Activated naive CD4-positive, alpha-beta T cell treated with anti-CD3 and anti-CD28 coated beads for 36 hours (primary cell): ENCODE results near the gene ZBTB7B. TPM values are rescaled to one million over a fixed set of nuclear protein-coding genes. Genes with fewer than 3 reads are reported as not detected.

ENCODE experiments used
- CTCF ChIA-PET: fragments of 350-600 bp; sonication (Branson Sonifier 250); formaldehyde crosslinking; loops from one replicate; lab custom pipeline; 2021; ENCODE audit warnings: antibody characterized with exemption; lab: Charles Lee
- DNase-seq: peaks from one replicate; pipeline ENCODE4 v3.0.0-alpha.2; 2020
- H3K27ac Mint-ChIP-seq: one replicate; pipeline ENCODE4 v1.8.0; 2021; ENCODE audit warnings: mild to moderate bottlenecking, mixed read lengths
- H3K27me3 Mint-ChIP-seq: one replicate; pipeline ENCODE4 v1.8.0; 2021; ENCODE audit warnings: low read depth, mixed read lengths
- H3K36me3 Mint-ChIP-seq: one replicate; pipeline ENCODE4 v1.8.0; 2021; ENCODE audit warnings: low read depth, mixed read lengths
- H3K4me1 Mint-ChIP-seq: one replicate; pipeline ENCODE4 v1.8.0; 2021; ENCODE audit warnings: low read depth, mixed read lengths
- H3K4me3 Mint-ChIP-seq: one replicate; pipeline ENCODE4 v1.8.0; 2021; ENCODE audit warnings: mild to moderate bottlenecking, moderate library complexity, mixed read lengths
- H3K9me3 Mint-ChIP-seq: one replicate; pipeline ENCODE4 v1.8.0; 2021; ENCODE audit warnings: mixed read lengths
- intact Hi-C: fragments of 100-400 bp; cut with micrococcal nuclease; formaldehyde crosslinking; loops from one replicate; pipeline ENCODE4 v1.15.1; 2023
- total RNA-seq, 2 experiments: library from RNA; stranded (reverse); gene quantifications; one replicate each; pipeline ENCODE4 v1.2.3, GENCODE V29; 2021

The ZBTB7B gene
- total RNA-seq, 2 experiments from 2014 or later = 90.6 to 101 TPM

DNA sequence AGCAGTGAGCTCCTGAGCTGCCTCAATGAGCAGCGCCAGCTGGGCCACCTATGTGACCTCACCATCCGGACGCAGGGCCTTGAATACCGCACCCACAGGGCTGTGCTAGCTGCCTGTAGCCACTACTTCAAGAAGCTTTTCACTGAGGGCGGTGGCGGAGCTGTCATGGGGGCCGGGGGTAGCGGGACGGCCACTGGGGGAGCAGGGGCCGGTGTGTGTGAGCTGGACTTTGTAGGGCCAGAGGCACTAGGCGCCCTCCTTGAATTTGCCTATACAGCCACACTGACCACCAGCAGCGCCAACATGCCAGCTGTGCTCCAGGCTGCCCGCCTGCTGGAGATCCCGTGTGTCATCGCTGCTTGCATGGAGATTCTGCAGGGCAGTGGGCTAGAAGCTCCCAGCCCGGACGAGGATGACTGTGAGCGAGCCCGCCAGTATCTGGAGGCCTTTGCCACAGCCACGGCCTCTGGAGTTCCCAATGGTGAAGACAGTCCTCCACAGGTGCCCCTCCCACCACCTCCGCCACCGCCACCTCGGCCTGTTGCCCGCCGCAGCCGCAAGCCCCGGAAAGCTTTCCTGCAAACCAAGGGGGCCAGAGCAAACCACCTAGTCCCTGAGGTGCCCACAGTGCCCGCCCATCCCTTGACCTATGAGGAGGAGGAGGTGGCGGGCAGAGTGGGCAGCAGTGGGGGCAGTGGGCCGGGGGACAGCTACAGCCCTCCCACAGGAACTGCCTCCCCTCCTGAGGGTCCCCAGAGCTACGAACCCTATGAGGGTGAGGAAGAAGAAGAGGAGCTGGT lies 12.3 kb downstream of the ZBTB7B start:
- no peaks in the 10 kb centered on the region for H3K27me3 Mint-ChIP-seq
- no peak overlapping the region for H3K27ac Mint-ChIP-seq
- H3K4me1 Mint-ChIP-seq = peaks cover 80% of the 10 kb centered on the region
- no peaks in the 10 kb centered on the region for H3K9me3 Mint-ChIP-seq
- peaks cover 47% of the 10 kb centered on the region for H3K36me3 Mint-ChIP-seq
- intact Hi-C loops = no loop called here
- CTCF ChIA-PET = interaction anchor here (0.9 to 3.6 kb wide), 13 partner anchors 9 to 79 kb away, joined by 3 to 37 read pairs (median 4); partner anchors contain the start of genes ADAM15 and FLAD1
- H3K4me3 Mint-ChIP-seq = no peak overlapping the region
- DNase-seq = no peak

DNA sequence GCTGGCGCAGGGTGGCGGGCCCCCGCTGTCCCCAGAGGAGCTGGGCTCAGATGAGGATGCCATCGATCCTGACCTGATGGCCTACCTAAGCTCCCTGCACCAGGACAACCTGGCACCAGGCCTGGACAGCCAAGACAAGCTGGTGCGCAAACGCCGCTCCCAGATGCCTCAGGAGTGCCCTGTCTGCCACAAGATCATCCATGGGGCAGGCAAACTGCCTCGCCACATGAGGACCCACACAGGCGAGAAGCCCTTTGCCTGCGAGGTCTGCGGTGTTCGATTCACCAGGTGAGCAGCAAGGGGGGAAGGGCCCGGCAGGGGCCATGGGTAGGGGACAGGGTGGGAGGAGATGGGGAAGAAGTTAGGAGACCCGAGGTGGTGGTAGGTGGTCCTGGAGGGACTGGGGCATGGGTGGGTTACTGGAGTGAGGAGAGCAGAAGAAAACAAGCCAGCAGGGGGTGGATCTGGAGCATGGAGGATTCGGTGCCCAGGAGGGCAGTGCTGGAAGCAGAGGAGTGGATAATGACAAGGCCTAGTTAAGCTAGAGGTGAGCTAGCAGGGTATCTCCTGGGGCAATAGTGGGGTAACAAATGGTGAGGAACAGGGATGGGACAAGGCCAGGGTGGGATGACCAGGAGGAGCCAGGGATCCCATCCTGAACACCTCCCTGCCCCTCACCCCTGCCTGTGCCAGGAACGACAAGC lies 13.1 kb downstream of the ZBTB7B start:
- CTCF ChIA-PET = interaction anchor here (1.2 to 4.1 kb wide), 13 partner anchors 8 to 69 kb away, joined by 3 to 37 read pairs (median 4); partner anchors contain the start of genes ADAM15, FLAD1 and ZBTB7B
- Mint-ChIP-seq H3K27ac (peak overlapping the region; percentile 85), H3K4me3 (peak overlapping the region; percentile 40), H3K36me3 (peaks cover 41% of the 10 kb centered on the region), H3K4me1 (peaks cover 78% of the 10 kb centered on the region), H3K9me3 (no peaks in the 10 kb centered on the region), H3K27me3 (no peaks in the 10 kb centered on the region)
- peak; percentile 18 for DNase-seq
- intact Hi-C loops = loop anchor here (2.0 kb wide), 2 partner anchors 35 to 69 kb away; partner anchors contain the start of gene ADAM15

DNA sequence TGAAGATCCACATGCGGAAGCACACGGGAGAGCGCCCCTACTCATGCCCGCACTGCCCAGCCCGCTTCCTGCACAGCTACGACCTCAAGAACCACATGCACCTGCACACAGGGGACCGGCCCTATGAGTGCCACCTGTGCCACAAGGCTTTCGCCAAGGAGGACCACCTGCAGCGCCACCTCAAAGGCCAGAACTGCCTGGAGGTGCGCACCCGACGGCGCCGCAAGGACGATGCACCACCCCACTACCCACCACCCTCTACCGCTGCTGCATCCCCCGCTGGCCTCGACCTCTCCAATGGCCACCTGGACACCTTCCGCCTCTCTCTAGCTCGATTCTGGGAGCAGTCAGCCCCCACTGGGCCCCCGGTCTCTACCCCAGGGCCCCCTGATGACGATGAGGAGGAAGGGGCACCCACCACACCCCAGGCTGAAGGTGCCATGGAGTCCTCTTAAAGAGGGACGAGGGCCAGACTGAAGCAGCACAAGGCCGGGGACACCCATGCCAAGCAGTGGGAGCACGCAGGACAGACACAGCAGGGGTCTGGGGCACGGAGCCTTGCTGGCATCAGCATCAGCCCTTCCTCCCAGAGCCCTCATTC lies 13.7 kb downstream of the ZBTB7B start:
- Mint-ChIP-seq H3K9me3 (no peaks in the 10 kb centered on the region), H3K36me3 (peaks cover 36% of the 10 kb centered on the region), H3K27me3 (no peaks in the 10 kb centered on the region), H3K27ac (peak overlapping the region; percentile 85), H3K4me1 (peaks cover 73% of the 10 kb centered on the region), H3K4me3 (peak overlapping the region; percentile 40)
- DNase-seq = peak; percentile 63
- intact Hi-C loops = loop anchor here (2.0 kb wide), 2 partner anchors 34 to 68 kb away; partner anchors contain the start of gene ADAM15
- CTCF ChIA-PET = interaction anchor here (0.7 to 4.1 kb wide), 18 partner anchors 8 to 157 kb away, joined by 3 to 37 read pairs (median 4); partner anchors contain the start of genes ADAM15, FLAD1, KRTCAP2 and PMVK

DNA sequence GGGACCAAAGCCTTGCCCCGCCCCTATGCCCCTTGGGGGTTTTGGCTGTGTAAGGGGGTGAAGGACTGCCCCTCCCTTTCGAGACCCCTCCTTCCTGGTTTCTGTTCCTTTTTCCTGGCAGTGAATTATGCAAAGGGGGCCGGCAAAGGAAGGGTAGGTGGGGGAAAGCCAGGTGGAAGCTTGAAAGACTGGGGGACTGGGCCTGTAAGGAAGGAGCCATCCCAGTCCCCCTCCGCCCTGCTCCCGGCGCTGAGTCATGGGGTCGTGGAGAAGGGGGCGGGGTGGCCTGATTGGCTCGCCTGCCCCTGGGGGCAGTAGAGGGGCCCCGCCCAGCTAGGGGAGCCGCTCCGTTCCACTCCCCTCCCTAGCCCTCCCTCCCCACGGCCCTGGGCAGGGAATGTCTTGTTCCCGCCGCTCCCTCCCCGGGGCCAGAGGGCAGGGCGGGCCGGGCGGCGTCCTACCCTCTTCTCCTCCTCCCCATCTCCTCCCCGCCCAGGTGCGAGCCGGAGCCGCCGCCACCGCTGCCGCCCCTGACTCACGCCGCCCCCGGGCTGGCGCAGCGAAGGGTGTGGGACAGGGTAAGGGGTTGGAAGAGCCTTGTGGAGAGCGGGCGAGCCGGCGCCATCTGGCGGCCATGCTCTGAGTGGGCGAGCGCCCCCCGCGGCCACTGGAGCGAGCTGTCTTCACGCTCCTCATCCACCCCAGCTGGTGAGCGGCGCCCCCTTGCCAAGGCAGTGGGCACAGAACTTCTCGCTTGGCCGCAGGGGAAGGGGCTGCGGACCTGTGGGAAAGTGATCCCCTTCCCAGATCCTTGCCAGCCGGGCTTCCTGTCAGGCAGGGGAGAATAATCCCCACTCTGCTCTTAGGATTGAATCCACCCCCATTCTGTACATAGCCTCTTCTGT lies 14.7 kb downstream of the ZBTB7B start:
- peaks cover 65% of the 10 kb centered on the region for H3K4me1 Mint-ChIP-seq
- peak overlapping the region; percentile 85 for H3K27ac Mint-ChIP-seq
- intact Hi-C loops = loop anchor here (1.0 to 2.0 kb wide), 8 partner anchors 8 to 68 kb away; partner anchors contain the start of genes ADAM15, CKS1B, FLAD1 and PYGO2
- CTCF ChIA-PET = interaction anchor here (0.6 to 4.1 kb wide), 24 partner anchors 9 to 156 kb away, joined by 3 to 37 read pairs (median 4); partner anchors contain the start of genes FLAD1, KRTCAP2, LENEP and PBXIP1
- H3K4me3 Mint-ChIP-seq = peak overlapping the region; percentile 56
- H3K36me3 Mint-ChIP-seq = peaks cover 34% of the 10 kb centered on the region
- H3K27me3 Mint-ChIP-seq = no peaks in the 10 kb centered on the region
- no peaks in the 10 kb centered on the region for H3K9me3 Mint-ChIP-seq
- peak; percentile 94 for DNase-seq

DNA sequence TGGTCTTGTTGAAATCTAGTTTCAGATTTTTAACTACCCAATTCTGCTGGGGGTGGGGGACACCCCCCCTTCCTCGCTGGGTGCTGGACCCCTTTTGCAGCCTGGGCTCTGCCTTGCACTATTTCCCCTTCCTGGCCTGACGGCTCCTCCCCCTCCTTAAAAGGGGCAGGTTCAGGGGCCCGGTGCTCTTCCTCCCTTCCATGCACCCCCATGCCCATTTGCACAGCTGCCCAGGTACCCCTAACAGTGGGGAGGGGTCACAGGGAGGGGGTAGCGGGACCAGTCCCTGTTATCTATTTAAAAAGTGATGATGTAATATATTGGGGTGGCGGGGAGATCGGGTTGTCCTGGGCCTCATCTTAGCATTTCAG lies 15.3 kb downstream of the ZBTB7B start:
- Mint-ChIP-seq H3K4me3 (peak overlapping the region; percentile 56), H3K27ac (peak overlapping the region; percentile 82), H3K4me1 (peaks cover 59% of the 10 kb centered on the region), H3K9me3 (no peaks in the 10 kb centered on the region), H3K36me3 (peaks cover 27% of the 10 kb centered on the region), H3K27me3 (no peaks in the 10 kb centered on the region)
- DNase-seq = no peak
- CTCF ChIA-PET = interaction anchor here (0.6 to 4.1 kb wide), 19 partner anchors 10 to 155 kb away, joined by 3 to 37 read pairs (median 6); partner anchors contain the start of genes FLAD1, KRTCAP2, LENEP and PBXIP1
- intact Hi-C loops = loop anchor here (1.0 to 2.0 kb wide), 8 partner anchors 9 to 67 kb away; partner anchors contain the start of genes ADAM15, CKS1B, FLAD1 and PYGO2

DNA sequence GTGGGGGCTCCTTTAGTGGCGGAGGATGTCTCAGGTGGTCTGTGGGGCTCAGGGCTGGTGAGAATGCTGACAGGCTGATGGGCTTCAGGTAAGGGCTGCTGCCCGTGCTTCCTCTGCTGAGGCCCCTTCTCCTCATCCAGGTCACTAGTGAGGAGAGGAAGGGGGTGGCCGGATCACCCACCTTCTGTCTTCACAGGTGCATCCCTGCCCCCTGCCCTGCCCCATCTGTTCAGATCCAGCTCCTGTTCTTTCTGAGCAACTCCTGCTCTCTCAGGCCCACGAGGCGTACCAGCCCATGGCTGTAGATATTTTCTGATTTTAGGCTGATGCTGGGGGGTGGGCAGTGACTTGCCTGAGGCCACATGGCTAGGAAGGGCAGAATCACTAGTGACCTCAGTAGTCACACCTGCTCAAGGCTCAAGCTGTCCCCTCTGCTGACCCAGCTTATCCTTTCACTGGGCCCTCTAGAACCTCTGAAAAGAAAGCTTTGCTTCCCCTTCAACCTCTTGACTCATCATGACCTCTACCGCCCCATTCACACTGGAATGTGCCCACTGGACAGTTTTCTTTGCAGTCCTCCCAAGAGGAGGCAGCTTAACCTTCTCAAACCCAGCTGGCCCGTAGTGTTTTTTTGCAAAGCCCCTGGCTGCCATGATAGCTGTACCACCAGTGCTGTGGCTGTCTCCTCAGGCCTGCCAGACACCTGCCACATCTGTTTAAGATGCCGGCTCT lies 16.2 kb downstream of the ZBTB7B start:
- Mint-ChIP-seq H3K4me1 (peaks cover 51% of the 10 kb centered on the region), H3K9me3 (no peaks in the 10 kb centered on the region), H3K36me3 (peaks cover 24% of the 10 kb centered on the region), H3K27ac (peak overlapping the region; percentile 82), H3K27me3 (no peaks in the 10 kb centered on the region), H3K4me3 (no peak overlapping the region)
- CTCF ChIA-PET = interaction anchor here (0.7 to 4.1 kb wide), 12 partner anchors 20 to 126 kb away, joined by 3 to 30 read pairs (median 4); partner anchors contain the start of genes ADAM15, FLAD1, LENEP and PBXIP1
- intact Hi-C loops = no loop called here
- no peak for DNase-seq

DNA sequence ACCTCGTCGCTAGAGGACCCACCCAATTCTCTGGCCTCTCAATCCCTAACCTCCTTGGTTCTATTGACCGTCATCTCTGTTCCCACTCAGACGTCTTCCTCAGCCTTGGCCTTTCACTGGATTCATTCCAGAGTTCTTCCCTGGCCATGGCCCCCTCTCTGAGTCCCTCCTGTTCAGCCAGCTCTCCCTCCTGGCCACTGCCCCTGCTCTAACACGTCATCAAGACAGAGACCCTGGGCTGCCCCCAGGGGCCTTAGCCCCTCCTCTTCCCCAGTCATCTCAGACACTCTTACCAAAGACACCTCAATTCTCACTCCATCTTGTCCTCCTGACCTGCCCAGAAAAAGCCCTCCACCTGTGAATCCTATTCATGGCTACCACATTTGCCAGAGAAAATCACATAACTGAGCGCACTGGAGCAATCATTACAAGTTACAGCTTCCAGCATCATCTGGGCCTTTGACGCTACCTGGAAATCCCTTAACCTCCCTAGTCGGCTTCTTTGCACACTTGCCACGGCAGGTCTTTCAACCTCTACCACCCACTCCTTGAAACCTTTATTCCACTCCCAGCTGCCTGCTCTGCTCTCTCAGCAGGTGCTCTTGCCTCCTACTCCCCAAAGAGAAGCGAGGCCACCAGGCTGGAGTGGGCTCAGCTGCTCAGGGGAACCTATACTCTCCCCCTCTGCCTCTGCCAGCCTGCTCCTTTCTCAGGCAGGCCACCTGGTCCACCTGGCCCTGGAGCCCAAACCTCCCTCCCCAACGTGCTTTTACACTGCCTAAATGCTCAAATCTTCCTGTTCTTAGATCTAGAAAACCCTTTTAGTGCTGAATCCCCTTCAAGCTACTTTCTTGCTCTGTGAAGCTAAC lies 17.0 kb downstream of the ZBTB7B start:
- intact Hi-C loops = no loop called here
- Mint-ChIP-seq H3K9me3 (no peaks in the 10 kb centered on the region), H3K4me3 (no peak overlapping the region), H3K27ac (peak overlapping the region; percentile 67), H3K4me1 (peaks cover 43% of the 10 kb centered on the region), H3K27me3 (no peaks in the 10 kb centered on the region), H3K36me3 (peaks cover 19% of the 10 kb centered on the region)
- CTCF ChIA-PET = interaction anchor here (0.8 to 4.1 kb wide), 11 partner anchors 9 to 82 kb away, joined by 3 to 30 read pairs (median 5); partner anchors contain the start of genes FLAD1, PBXIP1 and SHC1
- DNase-seq = no peak

DNA sequence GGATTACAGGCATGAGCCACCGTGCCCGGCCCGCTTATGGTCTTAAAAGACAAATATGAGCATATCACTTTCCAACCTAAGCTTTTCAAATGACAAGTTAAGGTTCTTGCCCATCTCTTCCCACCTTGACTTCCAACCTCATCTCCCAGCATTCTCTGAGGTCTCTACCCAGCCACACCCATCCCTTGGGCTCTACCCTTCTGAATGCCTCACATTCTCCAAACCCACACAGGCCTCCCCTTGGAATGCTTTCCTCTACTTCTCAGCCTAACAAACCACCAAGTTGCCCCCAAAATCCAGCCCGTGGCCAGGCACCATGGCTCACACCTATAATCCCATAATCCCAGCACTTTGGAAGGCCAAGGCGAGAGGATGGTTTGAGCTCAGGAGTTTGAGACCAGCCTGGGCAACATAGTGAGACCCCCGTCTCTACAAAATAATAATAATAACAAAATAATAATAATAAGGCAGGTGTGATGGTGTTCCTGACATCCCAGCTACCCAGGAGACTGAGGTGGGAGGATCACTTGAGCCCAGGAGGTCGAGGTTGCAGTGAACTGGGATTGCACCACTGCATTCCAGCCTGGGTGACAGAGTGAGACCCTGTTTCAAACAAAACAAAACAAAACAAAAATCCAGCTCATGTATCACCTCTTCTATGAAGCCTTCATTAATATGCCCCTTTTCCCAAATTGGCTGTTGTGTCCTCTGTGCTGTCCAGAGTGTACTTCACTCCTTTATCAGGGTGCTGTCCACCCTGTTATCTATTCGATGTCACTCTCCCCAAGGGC lies 19.7 kb downstream of the ZBTB7B start:
- Mint-ChIP-seq H3K9me3 (no peaks in the 10 kb centered on the region), H3K27ac (no peak overlapping the region), H3K4me1 (peaks cover 25% of the 10 kb centered on the region), H3K36me3 (peaks cover 4% of the 10 kb centered on the region), H3K4me3 (no peak overlapping the region), H3K27me3 (no peaks in the 10 kb centered on the region)
- CTCF ChIA-PET = interaction anchor here (1.0 to 1.9 kb wide), 5 partner anchors 22 to 32 kb away, joined by 3 to 5 read pairs (median 3); partner anchors contain the start of gene LENEP
- intact Hi-C loops = no loop called here
- DNase-seq = no peak

DNA sequence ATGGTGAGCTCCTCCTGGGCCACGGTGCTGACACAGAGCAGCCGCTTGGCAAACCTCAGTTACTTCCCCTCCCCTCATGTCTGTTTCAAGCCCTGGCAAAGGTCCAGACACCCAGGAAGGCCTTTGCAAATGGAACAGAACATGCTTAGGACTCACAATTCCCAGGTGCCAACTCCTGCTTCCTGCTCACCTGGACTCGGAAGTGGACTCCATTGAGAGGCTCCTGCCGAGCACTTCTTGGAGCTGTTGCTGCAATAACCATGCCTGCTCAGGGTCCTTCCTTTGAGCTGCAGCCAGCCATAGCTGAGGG lies 20.3 kb downstream of the ZBTB7B start:
- Mint-ChIP-seq H3K27ac (no peak overlapping the region), H3K4me1 (peaks cover 21% of the 10 kb centered on the region), H3K4me3 (no peak overlapping the region), H3K36me3 (peaks cover 4% of the 10 kb centered on the region), H3K9me3 (no peaks in the 10 kb centered on the region), H3K27me3 (no peaks in the 10 kb centered on the region)
- DNase-seq = no peak
- intact Hi-C loops = no loop called here
- CTCF ChIA-PET = interaction anchor here (1.0 to 1.9 kb wide), 5 partner anchors 21 to 32 kb away, joined by 3 to 5 read pairs (median 3); partner anchors contain the start of gene LENEP
